GM23338 (cell line): Measurements from ENCODE around the gene NOVA2. TPM values are rescaled to one million over a fixed set of nuclear protein-coding genes. Genes with fewer than 3 reads are reported as not detected.

ENCODE experiments used
- ATAC-seq: fragments of 200-7000 bp; cut with Tn5 transposase; 3 replicates; pipeline ENCODE4 v1.9.1; 2020
- DNase-seq: peaks from one replicate; pipeline ENCODE4 v3.0.0-alpha.2; 2015; ENCODE audit warnings: low spot score
- H2AFZ ChIP-seq: fragments of 200-600 bp; sonication (generic); 2 replicates; pipeline ENCODE4 v1.8.0; 2016; ENCODE audit warnings: antibody characterized with exemption, mild to moderate bottlenecking, moderate library complexity
- H3F3A ChIP-seq: fragments of 200-600 bp; sonication (generic); replicated peaks from 2 replicates; pipeline ENCODE4 v1.8.0; 2017; ENCODE audit warnings: antibody characterized with exemption, mixed run types, low read depth
- H3K27ac ChIP-seq: fragments of 200-600 bp; sonication (generic); 2 replicates; pipeline ENCODE4 v1.6.1; 2016; ENCODE audit warnings: low read depth
- H3K27me3 ChIP-seq: fragments of 200-600 bp; sonication (generic); 2 replicates; pipeline ENCODE4 v1.8.0; 2016; ENCODE audit warnings: mild to moderate bottlenecking, mixed run types, moderate library complexity; ENCODE audit not compliant: insufficient read depth
- H3K36me3 ChIP-seq: fragments of 200-600 bp; sonication (generic); 2 replicates; pipeline ENCODE4 v1.8.0; 2016; ENCODE audit warnings: mild to moderate bottlenecking; ENCODE audit not compliant: insufficient read depth
- H3K4me1 ChIP-seq: fragments of 200-600 bp; sonication (generic); 2 replicates; pipeline ENCODE4 v1.8.0; 2016; ENCODE audit warnings: mild to moderate bottlenecking, moderate library complexity; ENCODE audit not compliant: insufficient read depth
- H3K4me2 ChIP-seq: fragments of 200-600 bp; sonication (generic); 2 replicates; pipeline ENCODE4 v1.7.1; 2017; ENCODE audit warnings: mixed run types
- H3K4me3 ChIP-seq: fragments of 200-600 bp; sonication (generic); 2 replicates; pipeline ENCODE4 v1.6.1; 2016; ENCODE audit warnings: mixed run types
- H3K79me2 ChIP-seq: fragments of 200-600 bp; sonication (generic); replicated peaks from 2 replicates; pipeline ENCODE4 v1.8.0; 2017; ENCODE audit warnings: mild to moderate bottlenecking; ENCODE audit not compliant: insufficient read depth
- H3K9me2 ChIP-seq: fragments of 200-600 bp; sonication (generic); 2 replicates; pipeline ENCODE4 v1.8.0; 2017; ENCODE audit not compliant: insufficient read depth
- H4K20me1 ChIP-seq: fragments of 200-600 bp; sonication (generic); replicated peaks from 2 replicates; pipeline ENCODE4 v1.8.0; 2017; ENCODE audit warnings: mild to moderate bottlenecking; ENCODE audit not compliant: insufficient read depth
- H3K27ac Mint-ChIP-seq: 2 replicates; pipeline ENCODE4 v1.8.0; 2020; ENCODE audit warnings: inconsistent platforms, mild to moderate bottlenecking, moderate library complexity, mixed read lengths
- H3K27me3 Mint-ChIP-seq: 3 replicates; pipeline ENCODE4 v1.8.0; 2022; ENCODE audit warnings: low read depth, mild to moderate bottlenecking, moderate library complexity, mixed read lengths, inconsistent platforms; ENCODE audit not compliant: insufficient read depth, poor library complexity
- H3K36me3 Mint-ChIP-seq: 3 replicates; pipeline ENCODE4 v1.8.0; 2021; ENCODE audit warnings: low read depth, mild to moderate bottlenecking, inconsistent platforms, moderate library complexity, mixed read lengths
- H3K4me1 Mint-ChIP-seq: 3 replicates; pipeline ENCODE4 v1.8.0; 2020; ENCODE audit warnings: mild to moderate bottlenecking, inconsistent platforms, mixed read lengths
- H3K4me3 Mint-ChIP-seq: 3 replicates; pipeline ENCODE4 v1.8.0; 2021; ENCODE audit warnings: moderate library complexity, mild to moderate bottlenecking, inconsistent platforms, mixed read lengths
- H3K9me3 Mint-ChIP-seq: 3 replicates; pipeline ENCODE4 v1.8.0; 2020; ENCODE audit warnings: moderate library complexity, mild to moderate bottlenecking, inconsistent platforms, mixed read lengths
- CREB1 ChIP-seq: fragments of 250-450 bp; sonication (Bioruptor Pico); IDR thresholded peaks from 2 replicates; pipeline ENCODE4 v1.5.0; 2020; ENCODE audit warnings: low read depth, mild to moderate bottlenecking, moderate library complexity
- CTCF ChIP-seq, 2 experiments: fragments of 200-600 bp in 1 of 2; sonication (generic) in 1 of 2; conservative IDR thresholded peaks; 2 replicates each; pipeline versions ENCODE4 v1.5.1 to v1.6.1; 2016 to 2017; ENCODE audit warnings: antibody characterized with exemption in 2 of 2, low read depth in 2 of 2, mild to moderate bottlenecking in 2 of 2, moderate library complexity in 1 of 2
- ETS1 ChIP-seq: IDR thresholded peaks from 2 replicates; pipeline ENCODE4 v1.6.1; 2016; ENCODE audit warnings: antibody characterized with exemption
- EZH2 ChIP-seq: fragments of 200-600 bp; sonication (generic); IDR thresholded peaks from one replicate; pipeline ENCODE4 v1.8.0; 2017; ENCODE audit warnings: antibody characterized with exemption, mild to moderate bottlenecking, low read depth; ENCODE audit not compliant: unreplicated experiment
- JUNB ChIP-seq: IDR thresholded peaks from one replicate; pipeline ENCODE4 v1.6.1; 2016; ENCODE audit warnings: antibody characterized with exemption; ENCODE audit not compliant: unreplicated experiment
- NANOG ChIP-seq: IDR thresholded peaks from 2 replicates; pipeline ENCODE4 v1.6.1; 2016; ENCODE audit warnings: antibody characterized with exemption, borderline replicate concordance
- POLR2AphosphoS5 ChIP-seq: IDR thresholded peaks from 2 replicates; pipeline ENCODE4 v1.6.1; 2016; ENCODE audit warnings: antibody characterized with exemption, low read depth
- ZNF331 ChIP-seq: fragments of 250-450 bp; sonication (Bioruptor Pico); IDR thresholded peaks from 2 replicates; pipeline ENCODE4 v1.5.0; 2020; ENCODE audit warnings: low read depth, mild to moderate bottlenecking, moderate library complexity
- ZNF462 ChIP-seq: fragments of 250-450 bp; sonication (Bioruptor Pico); IDR thresholded peaks from 2 replicates; pipeline ENCODE4 v1.5.0; 2020; ENCODE audit warnings: mild to moderate bottlenecking, moderate library complexity
- polyA plus RNA-seq: library from polyadenylated mRNA; unstranded; fragments of >200 nt; fragmentation: Nextera tagmentation; extraction: Ambion mirVana; gene quantifications from 2 replicates; pipeline ENCODE4 v1.2.1, GENCODE V29; 2016
- total RNA-seq: library from RNA; depleted of rRNA; stranded (reverse); fragments of >200 nt; shearing (Covaris generic); gene quantifications from 2 replicates; pipeline ENCODE4 v1.2.3, GENCODE V29; 2014

NOVA2 gene
- total and polyA plus RNA-seq, 2 experiments from 2014 or later, result 5.1 to 13.7 TPM

GRCh38 chr19:45884682-45885555 is 88.7 kb downstream of the NOVA2 start:
- H3K27me3 Mint-ChIP-seq, result peaks cover 27% of the 10 kb centered on the region
- peak overlapping the region; percentile 68 for H3K4me3 Mint-ChIP-seq
- Histone ChIP-seq H3K4me2 (peak overlapping the region; percentile 81), H3F3A (peaks cover 22% of the 10 kb centered on the region; the same call in 1 of the 2 replicates), H3K9me2 (no peaks in the 10 kb centered on the region), H3K79me2 (0 out of 2 replicates have a peak, but pooled peaks cover 5% of the 10 kb centered on the region), H3K36me3 (no peaks in the 10 kb centered on the region), H3K27me3 (no peaks in the 10 kb centered on the region), H4K20me1 (0 out of 2 replicates have a peak, but pooled peaks cover 4% of the 10 kb centered on the region), H3K4me3 (peak overlapping the region; percentile 71), H3K27ac (no peak overlapping the region), H2AFZ (no peak overlapping the region), H3K4me1 (peaks cover 27% of the 10 kb centered on the region)
- TF ChIP-seq ZNF331 (CRISPR knock-in tag) (no peak), POLR2AphosphoS5 (peak; percentile 31; the same call in 1 of the 2 replicates)
- H3K4me1 Mint-ChIP-seq, result peaks cover 26% of the 10 kb centered on the region
- ATAC-seq (peak; percentile 2), DNase-seq (peak; percentile 56)
- no peak overlapping the region for H3K27ac Mint-ChIP-seq
- H3K36me3 Mint-ChIP-seq, result peaks cover 8% of the 10 kb centered on the region
- peaks cover 2% of the 10 kb centered on the region; the same call in 1 of the 3 replicates for H3K9me3 Mint-ChIP-seq

- Histone ChIP-seq H3K27me3 (no peaks in the 10 kb centered on the region), H3K4me1 (peaks cover 27% of the 10 kb centered on the region), H3K79me2 (0 out of 2 replicates have a peak, but pooled peaks cover 5% of the 10 kb centered on the region), H3K36me3 (no peaks in the 10 kb centered on the region), H3K27ac (no peak overlapping the region), H4K20me1 (0 out of 2 replicates have a peak, but pooled peaks cover 4% of the 10 kb centered on the region), H3F3A (peaks cover 24% of the 10 kb centered on the region; the same call in 1 of the 2 replicates), H3K4me2 (peak overlapping the region; percentile 81; the same call in 1 of the 2 replicates), H3K9me2 (no peaks in the 10 kb centered on the region), H2AFZ (no peak overlapping the region), H3K4me3 (0 out of 2 replicates have a peak overlapping the region, but pooled peaks have one; percentile 32)
- no peak for ATAC-seq
- no peak for DNase-seq
- peaks cover 29% of the 10 kb centered on the region for H3K27me3 Mint-ChIP-seq
- peaks cover 8% of the 10 kb centered on the region for H3K36me3 Mint-ChIP-seq
- no peak overlapping the region for H3K27ac Mint-ChIP-seq
- H3K9me3 Mint-ChIP-seq, result peaks cover 2% of the 10 kb centered on the region; the same call in 1 of the 3 replicates
- peak overlapping the region; percentile 75; the same call in 1 of the 3 replicates for H3K4me3 Mint-ChIP-seq
- peaks cover 30% of the 10 kb centered on the region for H3K4me1 Mint-ChIP-seq
- no peak for TF ChIP-seq ZNF331 (CRISPR knock-in tag)
- no peak for TF ChIP-seq EZH2
- TF ChIP-seq ETS1, result no peak
- no peak for TF ChIP-seq ZNF462
- TF ChIP-seq CREB1, result no peak
- TF ChIP-seq POLR2AphosphoS5, result no peak
- TF ChIP-seq CTCF (conservative IDR thresholded peaks at IDR 0.05; ENCODE audit: low read depth in 2 of 2), result no peak
- TF ChIP-seq NANOG, result no peak
- no peak for TF ChIP-seq JUNB
These were observed 89.6 kb downstream of the NOVA2 start for GRCh38 chr19:45883881-45884681.
